ENCODE data around the gene ZNF467.

DNA sequence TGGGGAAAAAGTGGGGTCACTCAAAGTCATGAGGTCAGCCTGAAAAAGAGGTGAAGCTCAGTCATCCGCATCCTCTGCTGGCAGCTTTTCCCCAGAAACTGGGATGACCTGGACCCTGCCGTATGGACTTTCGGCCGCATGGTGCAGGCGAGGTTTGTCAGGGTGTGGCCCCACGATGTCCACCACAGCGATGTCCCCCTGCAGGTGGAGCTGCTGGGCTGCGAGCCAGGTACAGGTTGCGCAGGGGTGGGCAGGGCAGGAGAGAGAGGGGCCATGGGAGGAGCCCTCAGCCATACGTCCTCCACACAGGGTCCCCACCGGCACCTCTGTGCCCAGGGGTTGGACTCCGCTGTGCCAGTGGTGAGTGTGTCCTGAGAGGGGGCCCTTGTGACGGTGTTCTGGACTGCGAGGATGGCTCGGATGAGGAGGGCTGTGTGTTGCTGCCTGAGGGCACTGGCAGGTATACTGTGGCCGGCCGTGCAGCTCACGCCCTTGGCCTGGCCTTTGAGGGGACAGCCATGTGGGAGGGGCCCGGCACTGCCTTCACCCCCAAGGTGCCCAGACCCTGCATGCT is 23.0 kb upstream of the ZNF467 start:
- TF ChIP-seq CTCF (IDR thresholded peaks at IDR 0.05): no peak
- no peak for TF ChIP-seq EP300 (IDR thresholded peaks at IDR 0.05)

Measured in ovary (tissue), 3 donors.